WTC11 (cell line): ENCODE data around the gene GGTLC2. TPM values are rescaled to one million over a fixed set of nuclear protein-coding genes. Genes with fewer than 3 reads are reported as not detected.

Source experiments
- ATAC-seq: fragments of 200-7000 bp; cut with Tn5 transposase; 2 replicates; pipeline ENCODE4 v1.10.0; 2021; ENCODE audit warnings: mild to moderate bottlenecking, moderate library complexity
- CTCF ChIA-PET: fragments of 300-600 bp; sonication (Branson Sonifier 250); formaldehyde crosslinking; loops from one replicate; lab custom pipeline; 2021; ENCODE audit warnings: antibody characterized with exemption; lab: Charles Lee
- POLR2A ChIA-PET: fragments of 350-600 bp; sonication (Branson Sonifier 250); formaldehyde crosslinking; loops from one replicate; lab custom pipeline; 2021; ENCODE audit warnings: antibody characterized with exemption; lab: Charles Lee
- DNase-seq: peaks from one replicate; pipeline ENCODE4 v3.0.0; 2021; ENCODE audit warnings: low spot score
- H3K27ac Mint-ChIP-seq: 2 replicates; pipeline ENCODE4 v1.8.0; 2021; ENCODE audit warnings: mixed read lengths
- H3K27me3 Mint-ChIP-seq: 2 replicates; pipeline ENCODE4 v1.8.0; 2021; ENCODE audit warnings: low read depth, mild to moderate bottlenecking, moderate library complexity, mixed read lengths
- H3K36me3 Mint-ChIP-seq: 2 replicates; pipeline ENCODE4 v1.8.0; 2021; ENCODE audit warnings: mixed read lengths
- H3K4me1 Mint-ChIP-seq: 2 replicates; pipeline ENCODE4 v1.8.0; 2022; ENCODE audit warnings: mixed read lengths
- H3K4me3 Mint-ChIP-seq: 2 replicates; pipeline ENCODE4 v1.8.0; 2021; ENCODE audit warnings: mild to moderate bottlenecking, moderate library complexity, mixed read lengths
- H3K9me3 Mint-ChIP-seq: 2 replicates; pipeline ENCODE4 v1.8.0; 2021; ENCODE audit warnings: mixed read lengths
- E2F1 ChIP-seq: sonication (generic); formaldehyde crosslinking; IDR thresholded peaks from 2 replicates; pipeline ENCODE4 v1.8.0; 2022; ENCODE audit warnings: mild to moderate bottlenecking, missing genetic modification reagents
- E2F4 ChIP-seq: sonication (generic); formaldehyde crosslinking; IDR thresholded peaks from 2 replicates; pipeline ENCODE4 v1.8.1; 2022; ENCODE audit warnings: low read depth, mild to moderate bottlenecking, moderate library complexity, missing genetic modification reagents, borderline replicate concordance
- EMX1 ChIP-seq: fragments of 250-450 bp; sonication (Bioruptor Pico); IDR thresholded peaks from 2 replicates; pipeline ENCODE4 v1.8.0; 2021; ENCODE audit warnings: mild to moderate bottlenecking
- ESRRA ChIP-seq: sonication (generic); formaldehyde crosslinking; IDR thresholded peaks from 2 replicates; pipeline ENCODE4 v1.8.1; 2022; ENCODE audit warnings: mild to moderate bottlenecking, missing genetic modification reagents, borderline replicate concordance
- FOXK1 ChIP-seq: sonication (generic); formaldehyde crosslinking; IDR thresholded peaks from 2 replicates; pipeline ENCODE4 v1.8.0; 2022; ENCODE audit warnings: mild to moderate bottlenecking, moderate library complexity, missing genetic modification reagents
- GRHL2 ChIP-seq: fragments of 250-450 bp; sonication (Bioruptor Pico); IDR thresholded peaks from 2 replicates; pipeline ENCODE4 v1.8.0; 2022; ENCODE audit warnings: mild to moderate bottlenecking, moderate library complexity; ENCODE audit not compliant: insufficient replicate concordance, severe bottlenecking
- NR2C2 ChIP-seq: sonication (generic); formaldehyde crosslinking; IDR thresholded peaks from 2 replicates; pipeline ENCODE4 v1.8.0; 2022; ENCODE audit warnings: mild to moderate bottlenecking, missing genetic modification reagents
- RORB ChIP-seq: fragments of 250-450 bp; sonication (Bioruptor Pico); IDR thresholded peaks from 2 replicates; pipeline ENCODE4 v1.9.0; 2021; ENCODE audit warnings: mild to moderate bottlenecking
- SMAD3 ChIP-seq: sonication (generic); formaldehyde crosslinking; IDR thresholded peaks from 2 replicates; pipeline ENCODE4 v1.8.0; 2022; ENCODE audit warnings: missing genetic modification reagents, mild to moderate bottlenecking, borderline replicate concordance
- SMAD4 ChIP-seq: sonication (generic); formaldehyde crosslinking; IDR thresholded peaks from 2 replicates; pipeline ENCODE4 v1.8.0; 2022; ENCODE audit warnings: mild to moderate bottlenecking, missing genetic modification reagents
- ZNF138 ChIP-seq: sonication (generic); formaldehyde crosslinking; conservative IDR thresholded peaks from 2 replicates; pipeline ENCODE4 v1.8.1; 2022; ENCODE audit warnings: mild to moderate bottlenecking, moderate library complexity, missing genetic modification reagents
- ZNF423 ChIP-seq: fragments of 250-450 bp; sonication (Bioruptor Pico); IDR thresholded peaks from 2 replicates; pipeline ENCODE4 v2.1.2; 2022; ENCODE audit warnings: mild to moderate bottlenecking, moderate library complexity
- total RNA-seq: library from RNA; stranded (reverse); gene quantifications from 3 replicates; pipeline ENCODE4 v1.2.3, GENCODE V29; 2021
- TF ChIP-seq, protein P1 (sequence below): fragments of 250-450 bp; sonication (Bioruptor Pico); IDR thresholded peaks from 2 replicates; pipeline ENCODE4 v2.1.2; 2022; ENCODE audit warnings: mild to moderate bottlenecking, moderate library complexity
- TF ChIP-seq, protein P2 (sequence below): sonication (generic); formaldehyde crosslinking; IDR thresholded peaks from 2 replicates; pipeline ENCODE4 v1.8.1; 2023; ENCODE audit warnings: mild to moderate bottlenecking, missing genetic modification reagents, moderate library complexity
- TF ChIP-seq, protein P3 (sequence below): sonication (generic); formaldehyde crosslinking; IDR thresholded peaks from 2 replicates; pipeline ENCODE4 v1.8.0; 2022; ENCODE audit warnings: mild to moderate bottlenecking, missing genetic modification reagents
- TF ChIP-seq, protein P4 (sequence below): fragments of 250-450 bp; sonication (Bioruptor Pico); IDR thresholded peaks from 2 replicates; pipeline ENCODE4 v1.9.0; 2021; ENCODE audit warnings: mild to moderate bottlenecking, borderline replicate concordance

Gene GGTLC2
- total RNA-seq, 1 experiment from 2014 or later = not detected

DNA sequence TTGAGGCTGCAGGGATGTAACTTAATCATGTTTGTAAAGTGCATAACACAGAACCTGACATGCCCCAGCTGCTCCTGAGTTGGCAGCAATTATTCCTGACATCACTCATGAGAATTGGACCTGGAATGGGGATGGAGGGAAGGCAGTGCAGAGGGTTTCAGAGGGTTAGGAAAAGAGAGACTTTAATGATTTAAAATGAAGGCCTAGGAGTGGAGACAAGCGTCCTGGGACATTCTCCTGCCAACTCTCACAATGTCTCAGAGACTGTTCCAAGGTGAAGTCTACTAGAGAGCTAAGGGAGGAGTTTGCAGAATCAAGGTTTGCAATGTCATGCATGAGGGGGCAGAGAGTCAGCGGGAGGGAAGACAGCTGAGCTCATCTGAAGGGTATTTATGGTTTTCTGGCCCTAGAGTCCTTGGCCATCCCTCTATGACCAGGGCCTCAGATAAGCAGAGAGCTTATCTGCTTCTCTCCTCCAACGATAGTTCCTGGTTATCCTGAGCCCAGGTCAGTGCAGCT lies 36.9 kb downstream of the GGTLC2 start:
- Mint-ChIP-seq H3K27ac (no peak overlapping the region), H3K4me3 (no peak overlapping the region), H3K36me3 (no peaks in the 10 kb centered on the region), H3K27me3 (peaks cover 97% of the 10 kb centered on the region), H3K9me3 (peaks cover 14% of the 10 kb centered on the region)
- DNase-seq (no peak), ATAC-seq (no peak)
- CTCF ChIA-PET = interaction anchor here (0.8 to 2.0 kb wide), 4 partner anchors 9 to 114 kb away, joined by 3 to 11 read pairs (median 3); no protein-coding TSS in a partner anchor
- no peak for TF ChIP-seq SMAD3 (CRISPR knock-in tag)
- TF ChIP-seq, all 79 proteins: peak for 0
- POLR2A ChIA-PET = no interaction called here
- no peaks in the 10 kb centered on the region for H3K4me1 Mint-ChIP-seq

- DNase-seq (no peak), ATAC-seq (no peak)
- ChIA-PET CTCF (interaction anchor here (1.2 kb wide), 1 partner anchor 115 kb away, joined by 3 read pairs; no protein-coding TSS in a partner anchor), POLR2A (no interaction called here)
- peaks cover 97% of the 10 kb centered on the region for H3K27me3 Mint-ChIP-seq
- TF ChIP-seq E2F1 (CRISPR knock-in tag) (no peak), EMX1 (CRISPR knock-in tag) (no peak), SMAD4 (CRISPR knock-in tag) (no peak), FOXK1 (CRISPR knock-in tag) (no peak), E2F4 (CRISPR knock-in tag) (no peak), ZNF138 (CRISPR knock-in tag) (no peak), ESRRA (no peak), NR2C2 (CRISPR knock-in tag) (no peak), RORB (CRISPR knock-in tag) (no peak), ZNF423 (no peak), GRHL2 (CRISPR knock-in tag) (no peak)
- TF ChIP-seq, protein P1, sequence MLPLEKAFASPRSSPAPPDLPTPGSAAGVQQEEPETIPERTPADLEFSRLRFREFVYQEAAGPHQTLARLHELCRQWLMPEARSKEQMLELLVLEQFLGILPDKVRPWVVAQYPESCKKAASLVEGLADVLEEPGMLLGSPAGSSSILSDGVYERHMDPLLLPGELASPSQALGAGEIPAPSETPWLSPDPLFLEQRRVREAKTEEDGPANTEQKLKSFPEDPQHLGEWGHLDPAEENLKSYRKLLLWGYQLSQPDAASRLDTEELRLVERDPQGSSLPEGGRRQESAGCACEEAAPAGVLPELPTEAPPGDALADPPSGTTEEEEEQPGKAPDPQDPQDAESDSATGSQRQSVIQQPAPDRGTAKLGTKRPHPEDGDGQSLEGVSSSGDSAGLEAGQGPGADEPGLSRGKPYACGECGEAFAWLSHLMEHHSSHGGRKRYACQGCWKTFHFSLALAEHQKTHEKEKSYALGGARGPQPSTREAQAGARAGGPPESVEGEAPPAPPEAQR (CRISPR knock-in tag) = no peak
- TF ChIP-seq, protein P2, sequence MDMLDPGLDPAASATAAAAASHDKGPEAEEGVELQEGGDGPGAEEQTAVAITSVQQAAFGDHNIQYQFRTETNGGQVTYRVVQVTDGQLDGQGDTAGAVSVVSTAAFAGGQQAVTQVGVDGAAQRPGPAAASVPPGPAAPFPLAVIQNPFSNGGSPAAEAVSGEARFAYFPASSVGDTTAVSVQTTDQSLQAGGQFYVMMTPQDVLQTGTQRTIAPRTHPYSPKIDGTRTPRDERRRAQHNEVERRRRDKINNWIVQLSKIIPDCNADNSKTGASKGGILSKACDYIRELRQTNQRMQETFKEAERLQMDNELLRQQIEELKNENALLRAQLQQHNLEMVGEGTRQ (CRISPR knock-in tag) = no peak
- TF ChIP-seq, protein P3, sequence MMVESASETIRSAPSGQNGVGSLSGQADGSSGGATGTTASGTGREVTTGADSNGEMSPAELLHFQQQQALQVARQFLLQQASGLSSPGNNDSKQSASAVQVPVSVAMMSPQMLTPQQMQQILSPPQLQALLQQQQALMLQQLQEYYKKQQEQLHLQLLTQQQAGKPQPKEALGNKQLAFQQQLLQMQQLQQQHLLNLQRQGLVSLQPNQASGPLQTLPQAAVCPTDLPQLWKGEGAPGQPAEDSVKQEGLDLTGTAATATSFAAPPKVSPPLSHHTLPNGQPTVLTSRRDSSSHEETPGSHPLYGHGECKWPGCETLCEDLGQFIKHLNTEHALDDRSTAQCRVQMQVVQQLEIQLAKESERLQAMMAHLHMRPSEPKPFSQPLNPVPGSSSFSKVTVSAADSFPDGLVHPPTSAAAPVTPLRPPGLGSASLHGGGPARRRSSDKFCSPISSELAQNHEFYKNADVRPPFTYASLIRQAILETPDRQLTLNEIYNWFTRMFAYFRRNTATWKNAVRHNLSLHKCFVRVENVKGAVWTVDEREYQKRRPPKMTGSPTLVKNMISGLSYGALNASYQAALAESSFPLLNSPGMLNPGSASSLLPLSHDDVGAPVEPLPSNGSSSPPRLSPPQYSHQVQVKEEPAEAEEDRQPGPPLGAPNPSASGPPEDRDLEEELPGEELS (CRISPR knock-in tag) = no peak
- TF ChIP-seq, protein P4, sequence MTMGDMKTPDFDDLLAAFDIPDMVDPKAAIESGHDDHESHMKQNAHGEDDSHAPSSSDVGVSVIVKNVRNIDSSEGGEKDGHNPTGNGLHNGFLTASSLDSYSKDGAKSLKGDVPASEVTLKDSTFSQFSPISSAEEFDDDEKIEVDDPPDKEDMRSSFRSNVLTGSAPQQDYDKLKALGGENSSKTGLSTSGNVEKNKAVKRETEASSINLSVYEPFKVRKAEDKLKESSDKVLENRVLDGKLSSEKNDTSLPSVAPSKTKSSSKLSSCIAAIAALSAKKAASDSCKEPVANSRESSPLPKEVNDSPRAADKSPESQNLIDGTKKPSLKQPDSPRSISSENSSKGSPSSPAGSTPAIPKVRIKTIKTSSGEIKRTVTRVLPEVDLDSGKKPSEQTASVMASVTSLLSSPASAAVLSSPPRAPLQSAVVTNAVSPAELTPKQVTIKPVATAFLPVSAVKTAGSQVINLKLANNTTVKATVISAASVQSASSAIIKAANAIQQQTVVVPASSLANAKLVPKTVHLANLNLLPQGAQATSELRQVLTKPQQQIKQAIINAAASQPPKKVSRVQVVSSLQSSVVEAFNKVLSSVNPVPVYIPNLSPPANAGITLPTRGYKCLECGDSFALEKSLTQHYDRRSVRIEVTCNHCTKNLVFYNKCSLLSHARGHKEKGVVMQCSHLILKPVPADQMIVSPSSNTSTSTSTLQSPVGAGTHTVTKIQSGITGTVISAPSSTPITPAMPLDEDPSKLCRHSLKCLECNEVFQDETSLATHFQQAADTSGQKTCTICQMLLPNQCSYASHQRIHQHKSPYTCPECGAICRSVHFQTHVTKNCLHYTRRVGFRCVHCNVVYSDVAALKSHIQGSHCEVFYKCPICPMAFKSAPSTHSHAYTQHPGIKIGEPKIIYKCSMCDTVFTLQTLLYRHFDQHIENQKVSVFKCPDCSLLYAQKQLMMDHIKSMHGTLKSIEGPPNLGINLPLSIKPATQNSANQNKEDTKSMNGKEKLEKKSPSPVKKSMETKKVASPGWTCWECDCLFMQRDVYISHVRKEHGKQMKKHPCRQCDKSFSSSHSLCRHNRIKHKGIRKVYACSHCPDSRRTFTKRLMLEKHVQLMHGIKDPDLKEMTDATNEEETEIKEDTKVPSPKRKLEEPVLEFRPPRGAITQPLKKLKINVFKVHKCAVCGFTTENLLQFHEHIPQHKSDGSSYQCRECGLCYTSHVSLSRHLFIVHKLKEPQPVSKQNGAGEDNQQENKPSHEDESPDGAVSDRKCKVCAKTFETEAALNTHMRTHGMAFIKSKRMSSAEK (CRISPR knock-in tag) = no peak
- H3K9me3 Mint-ChIP-seq = peaks cover 14% of the 10 kb centered on the region
- no peak overlapping the region for H3K4me3 Mint-ChIP-seq
- H3K27ac Mint-ChIP-seq = no peak overlapping the region
- no peaks in the 10 kb centered on the region for H3K4me1 Mint-ChIP-seq
- H3K36me3 Mint-ChIP-seq = no peaks in the 10 kb centered on the region
These were observed 37.8 kb downstream of the GGTLC2 start for GRCh38 chr22:22682196-22682595.
